Mucosa of descending colon (tissue), 3 donors: ENCODE data around the gene WDR20. TPM values are rescaled to one million over a fixed set of nuclear protein-coding genes. Genes with fewer than 3 reads are reported as not detected.

Source experiments
- ATAC-seq: fragments of 200-7000 bp; cut with Tn5 transposase; one replicate; pipeline ENCODE4 v1.9.1; 2020; ENCODE audit warnings: mild to moderate bottlenecking, moderate library complexity
- DNase-seq, 3 donors: peaks; one replicate each; pipeline ENCODE4 v3.0.0-alpha.2; 2020
- H3K36me3 ChIP-seq: fragments of 200-600 bp; one replicate; pipeline ENCODE4 v1.8.0; 2021; ENCODE audit warnings: low read depth, mild to moderate bottlenecking
- H3K4me1 ChIP-seq: fragments of 200-600 bp; one replicate; pipeline ENCODE4 v1.8.0; 2021; ENCODE audit warnings: low read depth, mild to moderate bottlenecking
- H3K4me3 ChIP-seq: fragments of 200-600 bp; one replicate; pipeline ENCODE4 v1.8.0; 2021; ENCODE audit warnings: mild to moderate bottlenecking
- H3K9me3 ChIP-seq: fragments of 200-600 bp; one replicate; pipeline ENCODE4 v1.8.0; 2021; ENCODE audit warnings: mild to moderate bottlenecking
- CTCF ChIP-seq: fragments of 200-600 bp; IDR thresholded peaks from one replicate; pipeline ENCODE4 v1.8.0; 2022; ENCODE audit warnings: antibody characterized with exemption, mild to moderate bottlenecking
- intact Hi-C, 2 donors: fragments of 100-400 bp; cut with DNase I in 1 of 2; cut with micrococcal nuclease in 1 of 2; formaldehyde crosslinking; loops; one replicate each; pipeline versions ENCODE4 v1.11.0 to v1.11.1; 2022; cut with DNase I, micrococcal nuclease
- total RNA-seq, 3 donors: library from RNA; stranded (reverse); fragmentation: NEBNext Ultra II Directional in 2 of 3; extraction: Animal tissue kit (Norgen Biotek cat#: 25700) in 2 of 3; gene quantifications; one replicate each; pipeline versions ENCODE4 v1.2.1 to v1.2.4, GENCODE V29; 2021 to 2023
- donor health status: DM: no; HTN: no; CAD: no; lungs with moderate emphysema.
- donor health status: DM: no; HTN: no; CAD: no.
- donor health status: DM: no; HTN: yes; CAD: no.

WDR20 gene
- total RNA-seq, 3 donors from 2014 or later, result 36.2 to 49.4 (median 40.9) TPM

DNA sequence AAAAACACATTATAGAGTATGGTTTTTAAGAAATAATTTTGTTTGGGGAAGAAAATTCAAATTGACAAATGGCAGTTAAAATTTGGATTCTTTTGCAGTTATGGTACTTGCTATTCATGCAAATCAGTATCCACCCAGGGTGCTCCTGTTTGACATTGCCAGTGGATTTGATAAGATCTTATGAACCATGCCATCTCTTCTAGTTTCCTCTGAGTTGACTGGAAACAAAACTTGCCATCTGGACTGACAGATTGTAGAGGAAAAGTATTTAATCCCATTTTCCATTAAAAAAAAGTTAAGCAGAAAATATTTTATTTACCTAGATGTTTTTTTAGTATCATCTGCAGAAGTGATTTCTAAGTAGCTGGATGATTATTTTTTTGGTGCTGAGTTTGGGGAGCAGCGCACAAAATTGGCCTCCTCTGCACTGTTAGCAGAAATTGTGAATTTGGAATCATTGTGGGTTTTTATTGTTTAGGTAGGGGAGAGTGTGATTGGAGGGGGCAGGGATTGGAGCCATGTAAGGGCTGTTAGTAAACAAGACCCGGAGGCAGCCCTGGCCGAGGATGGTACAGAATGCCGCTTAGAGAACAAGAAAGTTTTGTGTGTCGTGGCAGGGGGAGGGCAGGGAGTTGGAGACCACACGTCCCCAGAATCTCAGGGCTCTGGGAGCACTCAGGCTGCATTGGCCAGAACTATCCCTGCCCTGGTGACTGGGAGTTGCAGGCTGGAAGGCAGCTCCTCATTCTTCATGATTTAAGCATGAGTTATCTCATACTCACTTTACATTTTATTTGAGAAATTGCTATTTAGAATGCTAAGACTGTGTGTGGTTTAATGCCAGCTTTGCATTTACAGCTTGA, 56.6 kb downstream of the WDR20 start:
- H3K4me3 ChIP-seq, result no peak overlapping the region
- ATAC-seq, result no peak
- H3K4me1 ChIP-seq, result no peaks in the 10 kb centered on the region
- no peaks in the 10 kb centered on the region for H3K36me3 ChIP-seq
- no peaks in the 10 kb centered on the region for H3K9me3 ChIP-seq
- no peak for TF ChIP-seq CTCF
- intact Hi-C loops, result no loop called here
- DNase-seq, result no peak

- no peak for ATAC-seq
- no peaks in the 10 kb centered on the region for H3K36me3 ChIP-seq
These were observed 57.2 kb downstream of the WDR20 start for GRCh38 chr14:102196902-102197230.

GRCh38 chr14:102197317-102197853, 57.7 kb downstream of the WDR20 start:
- ATAC-seq (no peak), DNase-seq (no peak)
- no peak overlapping the region for H3K4me3 ChIP-seq
- H3K9me3 ChIP-seq, result no peaks in the 10 kb centered on the region
- TF ChIP-seq CTCF, result no peak
- no peaks in the 10 kb centered on the region for H3K36me3 ChIP-seq
- intact Hi-C loops, result no loop called here
- no peaks in the 10 kb centered on the region for H3K4me1 ChIP-seq

More at GRCh38 chr14:102196902-102197230, 57.2 kb downstream of the WDR20 start:
- no peaks in the 10 kb centered on the region for H3K9me3 ChIP-seq
- intact Hi-C loops, result no loop called here
- H3K4me1 ChIP-seq, result no peaks in the 10 kb centered on the region
- no peak overlapping the region for H3K4me3 ChIP-seq
- TF ChIP-seq CTCF, result no peak
- no peak for DNase-seq

- DNase-seq (no peak), ATAC-seq (no peak)
- Histone ChIP-seq H3K9me3 (no peaks in the 10 kb centered on the region), H3K36me3 (no peaks in the 10 kb centered on the region), H3K4me3 (no peak overlapping the region), H3K4me1 (no peaks in the 10 kb centered on the region)
- no peak for TF ChIP-seq CTCF
- intact Hi-C loops, result no loop called here
These were observed 61.1 kb downstream of the WDR20 start for GRCh38 chr14:102200690-102201352.

- no peak for ATAC-seq
- intact Hi-C loops, result no loop called here
These were observed 61.6 kb downstream of the WDR20 start for GRCh38 chr14:102201353-102201738.

More at GRCh38 chr14:102201353-102201738, 61.6 kb downstream of the WDR20 start:
- Histone ChIP-seq H3K4me1 (no peaks in the 10 kb centered on the region), H3K9me3 (no peaks in the 10 kb centered on the region), H3K4me3 (no peak overlapping the region), H3K36me3 (no peaks in the 10 kb centered on the region)
- no peak for DNase-seq
- no peak for TF ChIP-seq CTCF
